ENCODE results near the gene TIPRL.

The TIPRL gene

DNA sequence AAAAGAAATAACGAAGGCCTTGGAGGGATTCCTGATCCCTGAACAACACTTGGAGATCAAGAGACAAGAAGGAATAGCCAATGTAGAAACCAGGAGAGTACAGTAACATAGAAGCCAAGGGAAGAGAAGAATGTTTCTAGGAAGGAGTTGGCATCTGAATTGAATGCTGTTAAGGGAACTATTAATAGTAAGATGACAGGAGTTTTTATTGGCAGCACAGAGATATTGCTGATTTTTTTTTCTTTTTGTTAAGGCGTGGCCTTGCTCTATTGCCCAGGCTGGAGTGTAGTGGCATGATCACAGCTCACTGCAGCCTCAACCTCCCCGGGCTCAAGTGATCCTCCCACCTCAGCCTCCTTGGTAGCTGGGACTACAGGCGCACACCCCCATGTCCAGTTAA, 37.4 kb downstream of the TIPRL start:
- no peak for TF ChIP-seq EZH2phosphoT487 (IDR thresholded peaks at IDR 0.05; ENCODE audit: borderline replicate concordance, low read length)
- TF ChIP-seq, protein P1, sequence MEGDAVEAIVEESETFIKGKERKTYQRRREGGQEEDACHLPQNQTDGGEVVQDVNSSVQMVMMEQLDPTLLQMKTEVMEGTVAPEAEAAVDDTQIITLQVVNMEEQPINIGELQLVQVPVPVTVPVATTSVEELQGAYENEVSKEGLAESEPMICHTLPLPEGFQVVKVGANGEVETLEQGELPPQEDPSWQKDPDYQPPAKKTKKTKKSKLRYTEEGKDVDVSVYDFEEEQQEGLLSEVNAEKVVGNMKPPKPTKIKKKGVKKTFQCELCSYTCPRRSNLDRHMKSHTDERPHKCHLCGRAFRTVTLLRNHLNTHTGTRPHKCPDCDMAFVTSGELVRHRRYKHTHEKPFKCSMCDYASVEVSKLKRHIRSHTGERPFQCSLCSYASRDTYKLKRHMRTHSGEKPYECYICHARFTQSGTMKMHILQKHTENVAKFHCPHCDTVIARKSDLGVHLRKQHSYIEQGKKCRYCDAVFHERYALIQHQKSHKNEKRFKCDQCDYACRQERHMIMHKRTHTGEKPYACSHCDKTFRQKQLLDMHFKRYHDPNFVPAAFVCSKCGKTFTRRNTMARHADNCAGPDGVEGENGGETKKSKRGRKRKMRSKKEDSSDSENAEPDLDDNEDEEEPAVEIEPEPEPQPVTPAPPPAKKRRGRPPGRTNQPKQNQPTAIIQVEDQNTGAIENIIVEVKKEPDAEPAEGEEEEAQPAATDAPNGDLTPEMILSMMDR (IDR thresholded peaks at IDR 0.05; ENCODE audit: low read depth, low read length, poor library complexity, severe bottlenecking): no peak
- Histone ChIP-seq H3K9me3 (ENCODE audit: control insufficient read depth, insufficient read depth, low read length) (no peaks in the 10 kb centered on the region), H3K27me3 (ENCODE audit: control insufficient read depth, low read length) (no peaks in the 10 kb centered on the region)

DNA sequence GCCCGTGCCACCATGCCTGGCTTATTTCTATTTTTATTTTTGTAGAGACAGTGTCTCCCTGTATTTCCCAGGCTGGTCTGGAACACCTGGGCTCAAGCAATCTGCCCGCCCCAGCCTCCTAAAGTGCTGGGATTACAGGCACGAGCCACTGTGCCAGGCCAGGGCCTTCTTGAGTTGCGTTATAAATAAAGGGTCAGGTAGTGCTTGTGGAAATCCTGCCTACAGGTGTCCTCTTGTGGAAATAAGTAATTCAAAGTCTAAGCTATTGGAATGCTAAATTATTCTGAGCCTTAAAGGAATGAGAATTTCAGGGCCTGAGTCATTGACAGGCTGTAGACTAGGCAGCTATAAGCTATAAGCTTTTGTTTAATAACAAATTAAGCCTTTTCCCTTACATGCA, 38.9 kb downstream of the TIPRL start:
- no peak for TF ChIP-seq EZH2phosphoT487 (IDR thresholded peaks at IDR 0.05; ENCODE audit: borderline replicate concordance, low read length)
- TF ChIP-seq, protein P1 (IDR thresholded peaks at IDR 0.05; ENCODE audit: low read depth, low read length, poor library complexity, severe bottlenecking): no peak
- no peaks in the 10 kb centered on the region for H3K9me3 ChIP-seq (ENCODE audit: control insufficient read depth, insufficient read depth, low read length)
- no peaks in the 10 kb centered on the region for H3K9me2 ChIP-seq (replicated peaks; ENCODE audit: control insufficient read depth, low read length)
- H3K4me1 ChIP-seq (ENCODE audit: control insufficient read depth, low read length): no peaks in the 10 kb centered on the region
- no peak overlapping the region for H3K4me2 ChIP-seq (ENCODE audit: low read length)
- no peaks in the 10 kb centered on the region for H3K36me3 ChIP-seq (ENCODE audit: control insufficient read depth, low read length)
- no peaks in the 10 kb centered on the region for H3F3A ChIP-seq (ENCODE audit: control insufficient read depth, insufficient read depth)
- no peaks in the 10 kb centered on the region for H3K79me2 ChIP-seq (ENCODE audit: control insufficient read depth, low read length)
- no peaks in the 10 kb centered on the region for H4K20me1 ChIP-seq (ENCODE audit: control insufficient read depth, insufficient read depth, low read depth, low read length)
- H3K27ac ChIP-seq (ENCODE audit: low read depth, low read length): no peak overlapping the region
- H3K4me3 ChIP-seq (ENCODE audit: low read length): no peak overlapping the region
- H3K27me3 ChIP-seq (ENCODE audit: control insufficient read depth, low read length): no peaks in the 10 kb centered on the region

More for the DNA sequence above, 37.4 kb downstream of the TIPRL start:
- Histone ChIP-seq H3K36me3 (ENCODE audit: control insufficient read depth, low read length) (no peaks in the 10 kb centered on the region), H3K4me3 (ENCODE audit: low read length) (no peak overlapping the region), H3K4me1 (ENCODE audit: control insufficient read depth, low read length) (no peaks in the 10 kb centered on the region), H3F3A (ENCODE audit: control insufficient read depth, insufficient read depth) (no peaks in the 10 kb centered on the region), H3K9me2 (replicated peaks; ENCODE audit: control insufficient read depth, low read length) (no peaks in the 10 kb centered on the region), H3K79me2 (ENCODE audit: control insufficient read depth, low read length) (no peaks in the 10 kb centered on the region), H3K27ac (ENCODE audit: low read depth, low read length) (no peak overlapping the region), H4K20me1 (ENCODE audit: control insufficient read depth, insufficient read depth, low read depth, low read length) (no peaks in the 10 kb centered on the region), H3K4me2 (ENCODE audit: low read length) (no peak overlapping the region)

DNA sequence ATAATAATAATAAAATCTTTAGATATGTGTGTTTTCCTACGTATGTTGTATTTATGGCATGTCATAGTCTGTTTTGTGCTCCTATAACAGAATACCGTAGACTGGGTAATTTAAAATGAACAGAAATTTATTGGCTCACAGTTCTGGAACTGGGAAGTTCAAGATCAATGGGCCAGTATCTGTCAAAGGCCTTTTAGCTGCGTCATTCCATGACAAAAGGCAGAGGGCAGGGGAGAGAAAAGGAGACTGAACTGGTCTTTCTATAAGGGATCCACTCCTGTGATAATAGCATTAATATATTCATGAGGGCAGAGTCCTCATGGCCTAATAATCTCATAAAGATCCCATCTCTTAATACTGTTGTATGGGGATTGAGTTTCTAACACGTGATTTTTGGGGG, 39.9 kb downstream of the TIPRL start:
- Histone ChIP-seq H3K4me1 (ENCODE audit: control insufficient read depth, low read length) (no peaks in the 10 kb centered on the region), H3K4me2 (ENCODE audit: low read length) (no peak overlapping the region), H3K9me3 (ENCODE audit: control insufficient read depth, insufficient read depth, low read length) (no peaks in the 10 kb centered on the region), H3K9me2 (replicated peaks; ENCODE audit: control insufficient read depth, low read length) (no peaks in the 10 kb centered on the region), H3K27ac (ENCODE audit: low read depth, low read length) (no peak overlapping the region), H3K4me3 (ENCODE audit: low read length) (no peak overlapping the region), H3K27me3 (ENCODE audit: control insufficient read depth, low read length) (no peaks in the 10 kb centered on the region), H3K79me2 (ENCODE audit: control insufficient read depth, low read length) (no peaks in the 10 kb centered on the region), H4K20me1 (ENCODE audit: control insufficient read depth, insufficient read depth, low read depth, low read length) (no peaks in the 10 kb centered on the region), H3F3A (ENCODE audit: control insufficient read depth, insufficient read depth) (no peaks in the 10 kb centered on the region; the same call in 1 of the 2 replicates), H3K36me3 (ENCODE audit: control insufficient read depth, low read length) (no peaks in the 10 kb centered on the region)
- TF ChIP-seq EZH2phosphoT487 (IDR thresholded peaks at IDR 0.05; ENCODE audit: borderline replicate concordance, low read length): no peak
- TF ChIP-seq, protein P1 (IDR thresholded peaks at IDR 0.05; ENCODE audit: low read depth, low read length, poor library complexity, severe bottlenecking): no peak
